Activated CD8-positive, alpha-beta memory T cell treated with anti-CD3 and anti-CD28 coated beads, Interleukin-2, amount 50 U/mL, for 24 hours (primary cell): Measurements from ENCODE around the gene PSMG3.

Source experiments
- DNase-seq: peaks from one replicate; pipeline ENCODE4 v3.0.0-alpha.2; 2020; ENCODE audit errors: extremely low read depth

Gene PSMG3

GRCh38 chr7:1544896-1545416 lies 24.9 kb downstream of the PSMG3 start:
- DNase-seq: no peak

DNA sequence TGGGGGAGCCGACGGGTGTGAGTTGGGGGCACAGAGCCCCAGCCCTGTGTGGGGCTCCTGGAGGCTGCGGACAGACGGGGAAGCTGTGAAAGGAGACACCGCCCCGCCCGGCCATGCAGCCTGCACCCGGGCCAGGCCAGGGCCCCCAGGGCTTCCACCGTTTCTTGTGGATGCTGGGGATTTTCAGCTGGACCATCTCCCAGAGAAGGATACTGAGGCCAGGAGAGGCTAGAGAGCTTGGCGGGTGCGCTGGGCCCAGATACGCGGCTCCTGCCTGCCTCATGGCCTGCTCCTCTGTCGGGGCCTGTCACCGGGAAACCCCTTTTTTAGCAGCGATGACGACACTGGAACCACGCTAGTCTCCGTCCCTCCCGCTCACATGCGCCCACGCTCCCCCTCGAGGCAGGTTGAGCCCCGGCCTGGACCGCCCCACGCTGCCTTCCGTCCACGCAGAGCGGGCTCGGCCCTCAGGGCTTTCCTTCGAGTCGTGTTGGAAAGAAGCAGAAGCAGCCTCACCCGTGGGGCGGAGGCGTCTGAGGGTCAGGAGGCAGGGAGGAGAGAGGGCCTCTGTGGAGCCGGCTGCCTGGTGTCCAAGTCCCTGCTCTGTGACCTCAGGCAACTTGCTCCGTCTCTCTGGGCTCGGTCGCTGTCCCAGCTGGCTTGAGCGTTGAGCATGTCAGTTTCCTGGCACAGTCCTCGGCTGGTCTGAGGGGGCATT lies 25.5 kb downstream of the PSMG3 start:
- DNase-seq: no peak

DNA sequence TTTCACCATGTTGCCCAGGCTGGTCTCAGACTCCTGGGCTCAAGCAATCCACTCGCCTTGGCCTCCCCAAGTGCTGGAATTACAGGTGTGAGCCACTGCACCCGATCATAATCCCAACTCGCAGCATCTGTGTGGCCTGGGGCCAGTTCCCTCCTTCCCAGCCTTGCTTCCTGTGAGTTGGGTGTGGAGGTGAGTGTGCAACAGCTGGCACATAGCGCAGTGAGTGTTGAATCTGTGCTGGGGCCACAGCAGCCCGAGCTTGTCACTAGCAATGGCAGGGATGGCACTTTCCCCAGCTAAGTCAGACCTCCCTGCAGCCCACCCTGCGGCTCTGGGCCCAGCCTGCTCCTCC lies 26.0 kb downstream of the PSMG3 start:
- DNase-seq: no peak

DNA sequence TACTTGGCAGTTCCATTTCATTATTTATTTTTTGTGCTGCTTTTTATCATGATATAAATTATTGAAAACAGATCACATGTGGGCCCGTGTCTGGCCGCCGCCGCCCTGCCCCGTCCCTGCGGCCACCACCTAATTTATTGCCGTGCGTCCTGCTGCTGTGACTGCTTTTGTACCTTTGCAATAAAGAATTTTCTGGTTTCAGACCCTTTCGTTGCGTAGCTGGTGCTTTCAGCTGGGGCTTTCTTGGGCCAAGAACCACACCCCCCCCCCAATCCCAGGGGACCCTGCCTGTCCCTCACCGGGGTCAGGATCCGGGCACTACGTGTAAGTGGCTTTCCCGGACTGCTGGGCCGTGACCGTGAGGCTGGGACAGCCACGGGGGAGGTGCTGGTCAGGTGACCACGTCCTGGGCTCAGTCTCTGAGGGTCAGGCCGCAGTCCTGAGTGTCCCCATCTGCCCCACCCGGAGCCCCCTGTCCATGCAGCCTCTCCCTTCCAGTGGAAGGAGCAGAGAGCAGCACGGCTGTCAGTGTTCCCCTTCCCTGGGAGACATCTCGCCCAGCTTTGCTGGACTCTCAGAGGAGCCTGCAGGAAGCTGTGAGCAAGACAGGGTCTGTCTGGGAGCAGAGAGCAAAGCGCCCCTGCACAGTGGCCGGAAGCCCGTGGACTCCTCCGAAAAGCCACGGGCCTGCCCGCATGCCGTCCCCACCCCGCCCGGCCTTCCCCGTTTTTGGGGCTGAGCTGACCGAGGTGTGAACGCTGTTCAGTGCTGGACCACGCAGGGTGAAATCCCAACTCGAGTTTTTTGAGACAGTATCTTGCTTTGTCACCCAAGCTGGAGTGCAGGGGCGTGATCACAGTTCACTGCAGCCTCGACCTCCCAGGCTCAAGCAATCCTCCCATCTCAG lies 26.7 kb downstream of the PSMG3 start:
- no peak for DNase-seq

DNA sequence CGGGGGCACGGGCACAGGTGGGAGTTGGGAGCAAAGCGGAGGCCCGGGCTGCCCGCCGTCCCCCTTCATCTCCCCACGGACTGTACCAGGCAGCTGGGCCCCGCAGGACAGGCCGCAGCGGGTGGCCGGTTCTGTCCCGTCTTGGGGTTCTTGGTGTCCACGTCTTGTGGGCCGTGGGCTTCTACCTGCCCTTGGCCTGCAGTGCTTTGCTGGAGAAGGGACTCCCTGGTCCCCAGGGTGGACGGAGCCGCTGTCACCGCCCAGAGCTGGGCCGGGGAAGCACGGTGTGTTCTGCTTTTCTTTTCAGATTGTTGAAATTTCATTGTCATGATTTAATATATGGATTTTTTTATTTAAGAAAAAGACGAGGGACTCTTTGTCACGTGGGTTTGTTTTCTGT lies 27.5 kb downstream of the PSMG3 start:
- no peak for DNase-seq

DNA sequence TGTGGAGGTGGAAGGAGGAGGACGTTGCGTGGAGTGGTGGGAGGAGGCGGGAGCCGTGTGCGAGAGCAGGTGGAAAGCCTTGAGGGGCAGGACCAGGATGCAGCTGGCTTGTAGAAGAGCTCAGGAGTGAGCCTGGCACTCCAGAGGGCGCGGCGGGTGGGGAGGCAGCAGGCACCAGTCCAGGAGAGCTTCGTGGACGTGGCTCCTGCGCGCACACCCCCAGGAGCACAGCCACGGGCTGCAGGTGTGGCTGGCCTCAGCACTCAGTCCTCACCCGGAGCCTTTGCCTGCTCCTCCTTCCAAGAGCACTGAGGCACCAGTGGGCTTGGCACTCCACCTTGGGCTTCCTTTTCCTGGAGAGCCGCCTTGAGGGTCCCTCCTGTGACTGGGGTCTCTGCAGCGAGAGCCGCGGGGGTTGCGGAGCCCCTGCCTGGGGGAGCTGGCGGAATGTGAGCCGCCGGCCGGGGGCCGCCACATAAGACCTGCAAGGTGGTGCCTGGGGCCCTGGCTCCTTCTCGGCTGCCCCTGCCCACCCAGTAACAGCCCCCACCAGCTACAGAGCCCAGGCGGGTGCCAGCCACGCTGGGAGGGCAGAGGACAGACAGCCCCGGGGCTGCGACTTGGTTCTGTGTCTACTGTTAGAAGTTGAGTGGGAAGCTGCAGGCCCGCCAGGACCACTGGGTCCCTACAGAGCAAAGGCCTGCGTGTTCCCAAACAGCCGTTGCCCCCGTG lies 28.2 kb downstream of the PSMG3 start:
- DNase-seq: no peak

- no peak for DNase-seq
These were observed 29.0 kb downstream of the PSMG3 start for GRCh38 chr7:1540776-1541271.

DNA sequence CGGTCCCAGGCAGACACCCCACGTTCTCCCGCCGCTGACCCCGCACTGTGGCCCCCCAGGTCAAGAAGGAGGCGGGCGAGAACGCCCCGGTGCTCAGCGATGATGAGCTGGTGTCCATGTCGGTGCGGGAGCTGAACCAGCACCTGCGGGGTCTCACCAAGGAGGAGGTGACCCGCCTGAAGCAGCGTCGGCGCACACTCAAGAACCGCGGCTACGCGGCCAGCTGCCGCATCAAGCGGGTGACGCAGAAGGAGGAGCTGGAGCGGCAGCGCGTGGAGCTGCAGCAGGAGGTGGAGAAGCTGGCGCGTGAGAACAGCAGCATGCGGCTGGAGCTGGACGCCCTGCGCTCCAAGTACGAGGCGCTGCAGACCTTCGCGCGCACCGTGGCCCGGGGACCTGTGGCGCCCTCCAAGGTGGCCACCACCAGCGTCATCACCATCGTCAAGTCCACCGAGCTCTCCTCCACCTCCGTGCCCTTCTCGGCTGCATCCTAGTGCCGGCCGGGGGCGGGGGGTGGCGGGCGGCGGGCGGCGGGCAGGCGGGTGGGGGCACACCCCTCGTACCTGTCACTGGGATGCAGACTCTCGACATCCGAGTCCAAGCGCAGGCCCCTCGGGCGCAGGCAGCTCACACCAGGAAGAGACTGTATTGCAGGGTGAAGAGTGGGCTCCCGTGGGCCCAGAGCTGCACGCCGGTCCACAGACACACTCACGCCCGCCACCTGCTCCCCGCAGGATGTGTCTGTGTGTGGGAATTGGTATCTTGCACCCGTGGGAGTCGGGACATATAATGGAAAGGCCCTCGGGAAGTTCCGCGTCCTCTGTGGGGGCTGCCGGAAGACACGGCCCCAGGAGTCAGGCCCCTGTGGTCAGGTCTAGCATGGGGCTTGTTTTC lies 29.7 kb downstream of the PSMG3 start:
- no peak for DNase-seq

- DNase-seq: no peak
These were observed 30.5 kb downstream of the PSMG3 start for GRCh38 chr7:1539181-1539881.

DNA sequence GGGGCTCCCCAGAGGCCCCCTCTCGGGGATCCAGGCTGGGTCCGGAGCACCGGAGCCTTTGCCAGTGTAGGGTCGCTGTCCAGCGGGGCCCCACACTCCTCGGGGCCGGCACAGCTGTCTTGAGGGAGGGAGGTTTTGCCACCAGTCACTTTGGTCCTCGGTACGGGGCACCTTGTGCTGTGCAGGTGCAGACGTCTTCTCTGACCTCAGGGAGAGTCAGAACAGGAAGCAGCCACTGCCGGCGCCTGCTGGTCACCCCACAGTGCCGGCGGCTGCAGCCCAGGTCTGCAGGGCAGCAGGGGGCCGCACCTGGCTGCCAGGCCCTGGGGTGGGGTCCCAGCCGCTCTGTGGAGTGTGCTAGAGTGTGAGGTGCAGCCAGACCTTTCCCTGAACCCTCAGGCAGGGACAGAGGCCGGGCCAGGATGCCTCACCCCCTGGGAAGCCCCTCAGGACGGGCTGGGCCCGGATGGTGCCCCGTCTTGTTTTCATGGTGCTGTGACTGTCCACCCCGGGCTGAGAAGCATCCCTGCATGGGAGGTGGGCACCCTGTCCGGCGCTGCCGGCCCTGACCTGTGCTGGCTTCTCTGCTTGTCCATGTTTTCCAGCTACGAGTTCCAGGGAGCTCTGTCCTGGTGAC lies 31.2 kb downstream of the PSMG3 start:
- DNase-seq: no peak

DNA sequence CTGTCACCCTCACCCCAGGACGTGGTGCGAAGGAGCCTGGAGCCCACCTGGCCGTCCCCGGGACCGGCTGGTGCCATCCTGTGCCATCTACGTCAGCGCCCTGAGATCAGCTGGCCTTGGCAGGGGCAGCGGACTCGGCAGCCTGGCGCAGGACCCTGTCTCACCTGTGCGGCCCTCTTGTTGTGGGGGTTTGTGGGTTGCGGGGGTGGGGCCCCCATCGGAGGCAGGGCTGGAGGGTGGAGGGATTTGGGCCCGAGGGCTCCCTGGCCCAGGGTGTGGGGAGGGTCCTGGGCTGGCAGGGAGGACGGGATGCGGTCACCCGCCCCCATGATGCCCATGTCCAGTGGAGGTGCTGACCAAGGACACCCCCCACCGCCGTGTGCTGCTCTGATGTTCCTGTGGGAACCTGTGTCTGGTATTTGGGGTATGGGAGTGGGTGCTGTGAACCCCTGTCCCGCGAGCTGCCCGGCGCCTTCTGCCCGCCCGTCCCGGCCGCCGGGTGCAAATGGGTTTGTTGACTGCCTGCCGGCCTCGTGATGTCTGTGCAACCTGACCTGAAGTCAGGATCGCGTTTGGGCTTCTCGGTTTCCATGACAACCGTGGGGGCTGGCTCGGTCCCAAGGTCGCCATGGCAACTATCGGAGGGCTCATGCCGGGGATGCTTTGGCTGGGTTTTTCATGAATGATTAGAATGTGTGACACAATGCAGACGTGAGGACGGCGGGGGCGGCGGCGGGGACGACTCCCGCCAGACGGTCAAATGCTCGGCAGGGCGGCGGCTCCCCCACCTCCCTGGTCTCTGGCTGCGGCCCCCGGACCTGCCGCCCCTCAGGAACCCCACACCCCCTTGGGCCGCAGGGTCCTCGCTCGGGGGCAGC lies 32.1 kb downstream of the PSMG3 start:
- DNase-seq: no peak

DNA sequence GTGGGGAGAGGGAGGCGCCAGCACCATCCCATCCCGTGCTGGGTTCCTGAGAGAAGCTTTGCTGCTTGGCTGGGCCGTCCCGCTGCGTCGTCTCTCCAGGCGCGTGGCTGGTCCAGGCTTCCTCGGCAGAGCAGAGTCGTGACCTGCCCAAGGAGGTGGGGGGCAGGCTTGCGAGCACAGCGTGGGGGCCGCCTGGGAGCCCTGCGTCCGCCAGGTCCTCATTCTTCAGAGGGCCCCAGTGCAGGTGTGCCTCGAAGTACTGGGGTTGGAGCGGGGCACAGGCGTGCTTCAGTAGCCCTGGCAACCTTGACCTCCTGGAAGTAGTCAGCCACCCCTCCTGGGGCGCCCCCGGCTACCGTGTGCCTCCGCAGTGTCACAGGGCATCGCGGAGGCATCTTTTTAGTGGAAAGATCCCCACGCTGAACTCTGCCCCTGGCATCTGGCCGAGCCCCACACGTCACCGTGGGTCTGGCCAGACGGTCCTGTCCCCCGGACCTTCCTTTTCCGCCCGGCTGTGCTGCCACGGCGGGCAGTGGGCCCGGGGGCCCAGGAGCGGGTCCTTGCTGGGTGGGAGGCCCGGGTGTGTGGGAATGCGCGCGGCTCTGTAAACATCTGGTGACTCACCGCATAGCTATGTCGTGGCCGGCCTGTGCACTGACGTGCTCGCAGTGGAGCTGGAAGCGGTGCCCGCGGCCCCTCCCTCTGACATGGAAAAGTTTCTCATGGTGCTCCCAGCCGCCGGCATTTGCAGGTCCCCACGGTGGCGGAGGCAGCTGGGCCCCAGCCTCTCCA lies 32.9 kb downstream of the PSMG3 start:
- no peak for DNase-seq

DNA sequence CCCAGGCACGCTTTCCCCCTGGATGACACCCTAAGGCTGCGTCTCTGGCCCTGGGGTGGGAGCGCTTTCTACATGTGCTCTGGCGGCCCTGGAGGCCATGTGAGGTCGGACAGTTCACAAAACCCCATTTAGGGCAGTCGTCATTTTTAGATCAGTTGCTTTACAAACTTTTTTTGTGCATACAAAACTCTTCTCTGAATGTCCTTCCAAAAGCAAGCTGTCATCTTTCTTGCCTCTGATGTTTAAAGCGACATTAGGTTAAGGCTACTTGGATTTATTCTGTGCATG lies 33.4 kb downstream of the PSMG3 start:
- DNase-seq: no peak

DNA sequence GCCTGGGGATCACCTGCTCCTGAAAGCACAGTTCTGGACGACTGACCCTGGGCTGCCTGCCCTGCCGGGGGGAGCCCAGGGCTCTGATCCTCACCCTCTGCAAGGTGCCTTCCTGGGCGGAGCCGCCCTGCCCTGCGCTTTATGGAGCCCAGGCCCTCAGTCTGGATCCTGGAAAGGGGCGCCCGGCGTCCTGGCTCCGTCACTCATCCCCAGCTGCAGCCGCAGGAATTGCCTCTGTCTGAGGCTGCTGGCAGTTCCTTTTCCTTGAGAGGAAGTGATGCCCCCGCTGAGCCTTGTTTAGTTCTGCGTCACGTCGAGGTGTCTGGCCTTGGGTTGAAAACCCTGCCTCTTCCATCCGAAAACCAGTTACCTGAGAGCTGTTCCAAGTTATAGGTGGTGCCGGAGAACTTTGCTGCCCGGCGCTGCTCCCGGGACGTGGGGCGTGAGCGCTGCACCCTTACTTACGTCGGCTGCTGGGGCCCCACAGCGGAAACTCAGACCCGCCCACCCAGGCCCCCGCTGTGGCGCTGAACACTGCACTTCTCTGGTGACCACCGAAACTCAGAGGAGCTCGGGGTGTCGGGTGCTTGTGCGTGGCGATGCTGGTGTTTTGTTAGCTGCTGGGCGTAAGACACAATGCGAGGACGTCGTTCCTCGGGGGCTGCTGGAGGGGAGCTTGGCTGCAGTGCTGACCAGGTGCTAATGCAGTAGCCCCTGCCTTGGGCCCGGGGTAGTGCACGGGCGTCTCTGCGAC lies 34.0 kb downstream of the PSMG3 start:
- no peak for DNase-seq

DNA sequence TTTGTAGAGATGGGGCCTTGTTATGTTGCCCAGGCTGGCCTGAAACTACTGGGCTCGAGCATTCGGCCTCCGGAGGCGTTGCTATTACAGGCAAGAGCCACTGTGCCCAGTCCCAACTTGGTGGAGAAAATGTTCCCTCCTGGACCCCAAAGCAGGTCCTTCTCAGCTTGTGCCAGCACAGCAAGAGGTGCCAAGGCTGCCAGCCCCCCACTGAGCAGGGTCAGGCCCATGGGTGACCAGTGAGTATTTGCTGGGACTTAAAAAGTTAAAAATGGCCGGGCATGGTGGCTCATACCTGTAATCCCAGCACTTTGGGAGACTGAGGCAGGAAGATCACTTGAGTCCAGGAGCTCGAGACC lies 34.8 kb downstream of the PSMG3 start:
- DNase-seq: no peak

- DNase-seq: no peak
These were observed 35.3 kb downstream of the PSMG3 start for GRCh38 chr7:1534330-1535099.
